ENCODE measurements around the gene TRPC4AP.

Gene TRPC4AP

GRCh38 chr20:35027301-35027700 lies 65.3 kb downstream of the TRPC4AP start:
- no peak for DNase-seq (ENCODE audit: extremely low read depth, insufficient read length)
- TF ChIP-seq CTCF (IDR thresholded peaks at IDR 0.05; ENCODE audit: insufficient read depth, low read length, poor library complexity, severe bottlenecking): no peak
- peaks cover 8% of the 10 kb centered on the region for H3K36me3 ChIP-seq (ENCODE audit: control insufficient read depth, insufficient read depth, low read length)
- no peaks in the 10 kb centered on the region for H3K27me3 ChIP-seq (replicated peaks; ENCODE audit: control insufficient read depth, insufficient read depth, low read length)
- H3K4me3 ChIP-seq (replicated peaks; ENCODE audit: low read depth, low read length): no peak overlapping the region

- H3K36me3 ChIP-seq (ENCODE audit: control insufficient read depth, insufficient read depth, low read length): peaks cover 19% of the 10 kb centered on the region
Observed at GRCh38 chr20:35025116-35025515, 67.5 kb downstream of the TRPC4AP start.

GRCh38 chr20:35023624-35024023 lies 69.0 kb downstream of the TRPC4AP start:
- no peak for TF ChIP-seq CTCF (IDR thresholded peaks at IDR 0.05; ENCODE audit: insufficient read depth, low read length, poor library complexity, severe bottlenecking)
- no peak overlapping the region for H3K4me3 ChIP-seq (replicated peaks; ENCODE audit: low read depth, low read length)
- no peaks in the 10 kb centered on the region for H3K27me3 ChIP-seq (replicated peaks; ENCODE audit: control insufficient read depth, insufficient read depth, low read length)
- DNase-seq (ENCODE audit: extremely low read depth, insufficient read length): no peak
- H3K36me3 ChIP-seq (ENCODE audit: control insufficient read depth, insufficient read depth, low read length): peaks cover 23% of the 10 kb centered on the region

More at GRCh38 chr20:35025116-35025515, 67.5 kb downstream of the TRPC4AP start:
- no peak for DNase-seq (ENCODE audit: extremely low read depth, insufficient read length)
- no peak for TF ChIP-seq CTCF (IDR thresholded peaks at IDR 0.05; ENCODE audit: insufficient read depth, low read length, poor library complexity, severe bottlenecking)
- no peaks in the 10 kb centered on the region for H3K27me3 ChIP-seq (replicated peaks; ENCODE audit: control insufficient read depth, insufficient read depth, low read length)
- H3K4me3 ChIP-seq (replicated peaks; ENCODE audit: low read depth, low read length): no peak overlapping the region

- DNase-seq (ENCODE audit: extremely low read depth, insufficient read length): no peak
- TF ChIP-seq CTCF (IDR thresholded peaks at IDR 0.05; ENCODE audit: insufficient read depth, low read length, poor library complexity, severe bottlenecking): no peak
- H3K36me3 ChIP-seq (ENCODE audit: control insufficient read depth, insufficient read depth, low read length): peaks cover 25% of the 10 kb centered on the region
- H3K27me3 ChIP-seq (replicated peaks; ENCODE audit: control insufficient read depth, insufficient read depth, low read length): no peaks in the 10 kb centered on the region
- no peak overlapping the region for H3K4me3 ChIP-seq (replicated peaks; ENCODE audit: low read depth, low read length)
Observed at GRCh38 chr20:35021831-35022230, 70.8 kb downstream of the TRPC4AP start.

- DNase-seq (ENCODE audit: extremely low read depth, insufficient read length): no peak
- H3K27me3 ChIP-seq (replicated peaks; ENCODE audit: control insufficient read depth, insufficient read depth, low read length): no peaks in the 10 kb centered on the region
- no peak overlapping the region for H3K4me3 ChIP-seq (replicated peaks; ENCODE audit: low read depth, low read length)
- no peak for TF ChIP-seq CTCF (IDR thresholded peaks at IDR 0.05; ENCODE audit: insufficient read depth, low read length, poor library complexity, severe bottlenecking)
- H3K36me3 ChIP-seq (ENCODE audit: control insufficient read depth, insufficient read depth, low read length): peaks cover 25% of the 10 kb centered on the region
Observed at GRCh38 chr20:35021063-35021462, 71.5 kb downstream of the TRPC4AP start.
